ENCODE measurements around the gene NOC2L. TPM values are rescaled to one million over a fixed set of nuclear protein-coding genes. Genes with fewer than 3 reads are reported as not detected.

NOC2L gene
- total and polyA plus RNA-seq, 9 of the 15 experiments (the other 6 are each of a cell fraction or from before 2014, with no cell fraction given) = 4.0 to 410 (median 200) TPM

DNA sequence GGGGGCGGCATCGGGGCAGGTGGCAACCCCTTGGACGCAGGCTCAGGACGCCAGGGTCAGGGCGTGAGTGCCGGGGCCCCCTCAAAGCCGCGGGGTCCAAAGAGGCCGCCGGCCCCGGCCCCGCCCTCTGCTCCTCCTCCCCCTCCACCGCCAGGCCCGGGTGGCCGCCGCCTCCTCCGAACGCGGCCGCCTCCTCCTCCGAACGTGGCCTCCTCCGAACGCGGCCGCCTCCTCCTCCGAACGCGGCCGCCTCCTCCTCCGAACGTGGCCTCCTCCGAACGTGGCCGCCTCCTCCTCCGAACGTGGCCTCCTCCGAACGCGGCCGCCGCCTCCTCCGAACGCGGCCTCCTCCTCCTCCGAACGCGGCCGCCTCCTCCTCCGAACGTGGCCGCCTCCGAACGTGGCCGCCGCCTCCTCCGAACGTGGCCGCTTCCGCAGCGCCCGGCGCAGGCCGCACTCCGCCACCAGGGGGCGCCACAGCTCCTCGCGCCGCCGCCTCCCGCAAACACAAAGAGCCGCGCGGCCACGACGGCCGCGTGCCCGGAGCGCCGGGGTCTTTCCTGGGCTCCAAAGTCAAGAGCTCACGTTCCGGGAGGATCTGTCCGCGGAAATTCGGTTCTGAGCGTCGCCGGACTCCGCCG lies 54.6 kb downstream of the NOC2L start (continued):
- TF ChIP-seq, protein P1, sequence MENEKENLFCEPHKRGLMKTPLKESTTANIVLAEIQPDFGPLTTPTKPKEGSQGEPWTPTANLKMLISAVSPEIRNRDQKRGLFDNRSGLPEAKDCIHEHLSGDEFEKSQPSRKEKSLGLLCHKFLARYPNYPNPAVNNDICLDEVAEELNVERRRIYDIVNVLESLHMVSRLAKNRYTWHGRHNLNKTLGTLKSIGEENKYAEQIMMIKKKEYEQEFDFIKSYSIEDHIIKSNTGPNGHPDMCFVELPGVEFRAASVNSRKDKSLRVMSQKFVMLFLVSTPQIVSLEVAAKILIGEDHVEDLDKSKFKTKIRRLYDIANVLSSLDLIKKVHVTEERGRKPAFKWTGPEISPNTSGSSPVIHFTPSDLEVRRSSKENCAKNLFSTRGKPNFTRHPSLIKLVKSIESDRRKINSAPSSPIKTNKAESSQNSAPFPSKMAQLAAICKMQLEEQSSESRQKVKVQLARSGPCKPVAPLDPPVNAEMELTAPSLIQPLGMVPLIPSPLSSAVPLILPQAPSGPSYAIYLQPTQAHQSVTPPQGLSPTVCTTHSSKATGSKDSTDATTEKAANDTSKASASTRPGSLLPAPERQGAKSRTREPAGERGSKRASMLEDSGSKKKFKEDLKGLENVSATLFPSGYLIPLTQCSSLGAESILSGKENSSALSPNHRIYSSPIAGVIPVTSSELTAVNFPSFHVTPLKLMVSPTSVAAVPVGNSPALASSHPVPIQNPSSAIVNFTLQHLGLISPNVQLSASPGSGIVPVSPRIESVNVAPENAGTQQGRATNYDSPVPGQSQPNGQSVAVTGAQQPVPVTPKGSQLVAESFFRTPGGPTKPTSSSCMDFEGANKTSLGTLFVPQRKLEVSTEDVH (IDR thresholded peaks at IDR 0.05; ENCODE audit: low read depth, partially characterized antibody) = no peak
- TF ChIP-seq NCOA6 (IDR thresholded peaks at IDR 0.05) (no peak), POLR2AphosphoS2 (IDR thresholded peaks at IDR 0.05; ENCODE audit: low read length) (no peak), ZBTB2 (IDR thresholded peaks at IDR 0.05) (no peak), KLF1 (tag; IDR thresholded peaks at IDR 0.05) (no peak), SMAD2 (IDR thresholded peaks at IDR 0.05; ENCODE audit: low read depth, low read length) (no peak), KLF16 (IDR thresholded peaks at IDR 0.05) (0 out of 2 replicates have a peak, but pooled peaks have one; percentile 35), MTA3 (IDR thresholded peaks at IDR 0.05; ENCODE audit: borderline replicate concordance) (peak; percentile 76), SIRT6 (IDR thresholded peaks at IDR 0.05; ENCODE audit: low read depth, low read length) (no peak), FOXK1 (CRISPR knock-in tag; IDR thresholded peaks at IDR 0.05; ENCODE audit: borderline replicate concordance) (no peak), ZNF124 (CRISPR knock-in tag; IDR thresholded peaks at IDR 0.05) (peak; percentile 84), SMAD4 (CRISPR knock-in tag; conservative IDR thresholded peaks at IDR 0.05) (peak; percentile 83), KDM1A (IDR thresholded peaks at IDR 0.05) (no peak), NFRKB (IDR thresholded peaks at IDR 0.05; ENCODE audit: low read depth) (no peak), CREB3L1 (IDR thresholded peaks at IDR 0.05; ENCODE audit: borderline replicate concordance, low read depth) (peak; percentile 77; the same call in 1 of the 2 replicates), CHD1 (IDR thresholded peaks at IDR 0.05; ENCODE audit: low read length) (no peak), STAT5B (CRISPR knock-in tag; IDR thresholded peaks at IDR 0.05) (no peak), NR2F6 (CRISPR knock-in tag; IDR thresholded peaks at IDR 0.05) (no peak), ZNF12 (CRISPR knock-in tag; IDR thresholded peaks at IDR 0.05) (no peak), ZNF668 (CRISPR knock-in tag; IDR thresholded peaks at IDR 0.05) (no peak), KAT8 (IDR thresholded peaks at IDR 0.05; ENCODE audit: low read depth) (no peak), KAT2B (IDR thresholded peaks at IDR 0.05; ENCODE audit: low read depth, low read length) (no peak), ELF2 (CRISPR knock-in tag; IDR thresholded peaks at IDR 0.05) (no peak), TRIM24 (IDR thresholded peaks at IDR 0.05) (peak in 1 of 2 experiments; percentile 45; a peak in 2 of 4 replicates)
- TF ChIP-seq, protein P2, sequence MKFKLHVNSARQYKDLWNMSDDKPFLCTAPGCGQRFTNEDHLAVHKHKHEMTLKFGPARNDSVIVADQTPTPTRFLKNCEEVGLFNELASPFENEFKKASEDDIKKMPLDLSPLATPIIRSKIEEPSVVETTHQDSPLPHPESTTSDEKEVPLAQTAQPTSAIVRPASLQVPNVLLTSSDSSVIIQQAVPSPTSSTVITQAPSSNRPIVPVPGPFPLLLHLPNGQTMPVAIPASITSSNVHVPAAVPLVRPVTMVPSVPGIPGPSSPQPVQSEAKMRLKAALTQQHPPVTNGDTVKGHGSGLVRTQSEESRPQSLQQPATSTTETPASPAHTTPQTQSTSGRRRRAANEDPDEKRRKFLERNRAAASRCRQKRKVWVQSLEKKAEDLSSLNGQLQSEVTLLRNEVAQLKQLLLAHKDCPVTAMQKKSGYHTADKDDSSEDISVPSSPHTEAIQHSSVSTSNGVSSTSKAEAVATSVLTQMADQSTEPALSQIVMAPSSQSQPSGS (CRISPR knock-in tag; IDR thresholded peaks at IDR 0.05) = peak; percentile 58; the same call in 1 of the 2 replicates
